ENCODE data around the gene OR6P1.

GRCh38 chr1:158554352-158554751 lies 16.0 kb downstream of the OR6P1 start, which contains the start of gene OR6Y1:
- no peak for TF ChIP-seq CTCF (IDR thresholded peaks at IDR 0.05)
- no peak for TF ChIP-seq POLR2A (IDR thresholded peaks at IDR 0.05)

Data from testis (tissue), 2 donors.